Psoas muscle (tissue), 8 donors: ENCODE measurements around the gene KCNA3. TPM values are rescaled to one million over a fixed set of nuclear protein-coding genes. Genes with fewer than 3 reads are reported as not detected.

ENCODE experiments used
- ATAC-seq, 4 donors: fragments of 200-7000 bp; cut with Tn5 transposase; one replicate each; pipeline ENCODE4 v1.9.1; 2020; ENCODE audit warnings: moderate library complexity in 3 of 4, mild to moderate bottlenecking in 2 of 4
- DNase-seq, 2 donors: peaks; one replicate each; pipeline ENCODE4 v3.0.0-alpha.2; 2020
- H3K27ac ChIP-seq: fragments of 200-600 bp; one replicate; pipeline ENCODE4 v1.8.0; 2022
- H3K27me3 ChIP-seq, 3 donors: fragments of 200-600 bp in 1 of 3; one replicate each; pipeline versions ENCODE4 v1.6.1 to v1.8.0; 2013 to 2022; ENCODE audit warnings: low read length in 2 of 3, mild to moderate bottlenecking in 2 of 3, moderate library complexity in 1 of 3; ENCODE audit not compliant: insufficient read depth in 3 of 3
- H3K36me3 ChIP-seq, 2 donors: fragments of 200-600 bp in 1 of 2; one replicate each; pipeline versions ENCODE4 v1.6.1 to v1.8.0; 2013 to 2022; ENCODE audit warnings: low read depth in 1 of 2, mild to moderate bottlenecking in 1 of 2, moderate library complexity in 1 of 2; ENCODE audit not compliant: insufficient read depth in 1 of 2
- H3K4me1 ChIP-seq: fragments of 200-600 bp; one replicate; pipeline ENCODE4 v1.8.0; 2022
- H3K4me3 ChIP-seq: fragments of 200-600 bp; one replicate; pipeline ENCODE4 v1.8.0; 2022; ENCODE audit warnings: mild to moderate bottlenecking
- H3K9me3 ChIP-seq: fragments of 200-600 bp; one replicate; pipeline ENCODE4 v1.8.0; 2022
- WGBS, 3 donors: extraction: QIAGEN DNeasy Blood & Tissue Kit; methylation state at CpG; one replicate each; pipeline versions ENCODE4 v1.1.6 to v1.1.7; 2013; 5-methylcytosine and 5-hydroxymethylcytosine counted together
- intact Hi-C, 2 donors: fragments of 100-400 bp; cut with DNase I; formaldehyde crosslinking; loops; one replicate each; pipeline versions ENCODE4 v1.11.0 to v1.14.2; 2022
- polyA plus RNA-seq, 3 donors: library from polyadenylated mRNA; stranded (reverse); fragments of 200-250 nt; gene quantifications; one replicate each; pipeline ENCODE4 v1.2.3, GENCODE V29; 2013
- total RNA-seq, 4 donors: library from RNA; stranded (reverse); fragmentation: NEBNext Ultra II Directional in 2 of 4; extraction: Animal tissue kit (Norgen Biotek cat#: 25700) in 2 of 4; gene quantifications; one replicate each; pipeline versions ENCODE4 v1.2.1 to v1.2.4, GENCODE V29; 2021 to 2023
- TF ChIP-seq, protein P1 (sequence below): fragments of 200-600 bp; IDR thresholded peaks from one replicate; pipeline ENCODE4 v1.8.0; 2022; ENCODE audit warnings: antibody characterized with exemption
- donor health status: healthy with polysubstance abuse.
- donor health status: DM: no; HTN: no; CAD: no; lungs with moderate emphysema.
- donor health status: Bipolar disorder and iron deficiency.
- donor health status: healthy.
- donor health status: DM: yes; HTN: yes; CAD: no.
- donor health status: DM: no; HTN: no; CAD: no.
- donor health status: DM: no; HTN: no; CAD: no.
- donor health status: DM: yes; HTN: yes; CAD: no.

The KCNA3 gene
- total and polyA plus RNA-seq, 7 donors, result 0.08 to 0.56 (median 0.16) TPM; not detected in 4

DNA sequence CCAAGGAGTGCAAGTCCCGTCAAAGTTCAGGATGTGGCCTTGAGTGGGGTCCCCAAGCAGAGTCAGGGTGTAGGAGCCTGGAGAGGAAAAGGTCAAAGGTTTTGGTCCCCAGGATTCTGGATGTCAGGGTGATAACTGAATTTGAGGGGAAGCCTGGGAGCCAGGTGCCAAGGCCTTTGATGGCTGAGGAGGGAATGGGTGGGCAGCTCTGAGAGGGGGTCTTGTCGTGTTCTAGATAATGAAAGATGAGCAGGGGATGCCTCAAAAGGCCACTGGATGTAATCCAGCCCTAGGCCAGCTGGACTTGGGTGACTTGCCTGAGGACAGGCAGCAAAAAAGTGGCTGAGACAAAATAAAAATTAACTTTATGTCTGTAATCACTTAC is 41.1 kb downstream of the KCNA3 start:
- WGBS, 3 donors, result 54 to 66% (median 63%) methylated on average over 2 of the region's 2 CpGs
- Histone ChIP-seq H3K27me3 (no peaks in the 10 kb centered on the region), H3K4me3 (no peak overlapping the region), H3K27ac (no peak overlapping the region), H3K4me1 (no peaks in the 10 kb centered on the region), H3K9me3 (no peaks in the 10 kb centered on the region), H3K36me3 (no peaks in the 10 kb centered on the region)
- no peak for DNase-seq
- TF ChIP-seq, protein P1, sequence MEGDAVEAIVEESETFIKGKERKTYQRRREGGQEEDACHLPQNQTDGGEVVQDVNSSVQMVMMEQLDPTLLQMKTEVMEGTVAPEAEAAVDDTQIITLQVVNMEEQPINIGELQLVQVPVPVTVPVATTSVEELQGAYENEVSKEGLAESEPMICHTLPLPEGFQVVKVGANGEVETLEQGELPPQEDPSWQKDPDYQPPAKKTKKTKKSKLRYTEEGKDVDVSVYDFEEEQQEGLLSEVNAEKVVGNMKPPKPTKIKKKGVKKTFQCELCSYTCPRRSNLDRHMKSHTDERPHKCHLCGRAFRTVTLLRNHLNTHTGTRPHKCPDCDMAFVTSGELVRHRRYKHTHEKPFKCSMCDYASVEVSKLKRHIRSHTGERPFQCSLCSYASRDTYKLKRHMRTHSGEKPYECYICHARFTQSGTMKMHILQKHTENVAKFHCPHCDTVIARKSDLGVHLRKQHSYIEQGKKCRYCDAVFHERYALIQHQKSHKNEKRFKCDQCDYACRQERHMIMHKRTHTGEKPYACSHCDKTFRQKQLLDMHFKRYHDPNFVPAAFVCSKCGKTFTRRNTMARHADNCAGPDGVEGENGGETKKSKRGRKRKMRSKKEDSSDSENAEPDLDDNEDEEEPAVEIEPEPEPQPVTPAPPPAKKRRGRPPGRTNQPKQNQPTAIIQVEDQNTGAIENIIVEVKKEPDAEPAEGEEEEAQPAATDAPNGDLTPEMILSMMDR, result no peak
- intact Hi-C loops, result loop anchor here in 1 of 2 donors (5.0 kb wide), 1 partner anchor 134 kb away; no protein-coding TSS in a partner anchor
- no peak for ATAC-seq

DNA sequence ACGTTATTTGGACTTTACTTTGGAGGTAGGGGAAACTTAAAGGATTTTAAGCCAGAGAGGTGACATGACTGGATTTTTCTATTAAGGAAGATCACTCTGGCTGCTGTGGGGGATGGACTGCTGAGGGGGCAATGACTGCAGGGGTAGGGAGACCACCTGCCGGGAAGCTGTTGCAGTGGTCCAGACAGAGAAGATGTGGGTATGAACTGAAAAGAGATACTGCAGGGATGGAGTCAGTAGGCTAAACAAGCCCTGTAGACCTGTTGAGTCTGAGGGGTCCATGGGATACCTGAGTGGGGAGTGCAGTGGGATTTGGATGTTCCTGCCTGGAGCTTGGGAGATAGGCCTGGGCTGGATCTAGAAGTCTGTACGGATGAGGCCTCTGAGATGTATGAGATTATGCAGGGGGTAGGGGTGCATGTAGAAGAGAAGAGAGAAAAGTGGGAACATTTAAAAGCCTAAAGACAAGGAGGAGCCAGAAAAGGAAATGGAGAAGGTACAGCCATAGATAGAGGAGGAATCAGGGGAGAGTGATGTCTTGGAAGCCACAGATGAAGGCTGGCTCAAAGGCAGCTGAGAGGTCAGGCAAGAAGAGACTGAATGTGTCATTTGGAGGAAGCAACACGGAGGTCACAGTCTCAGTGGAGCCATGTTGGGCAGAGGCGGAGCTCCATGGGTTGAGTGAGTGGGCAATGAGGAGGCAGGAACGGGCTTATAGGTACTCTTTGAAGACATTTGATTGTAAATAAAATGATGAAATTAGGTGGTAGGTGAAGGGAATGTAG is 42.7 kb downstream of the KCNA3 start:
- H3K4me1 ChIP-seq, result no peaks in the 10 kb centered on the region
- intact Hi-C loops, result loop anchor here (2.0 to 5.0 kb wide), 2 partner anchors 135 to 151 kb away; no protein-coding TSS in a partner anchor
- no peak for DNase-seq
- WGBS, 3 donors, result 89 to 93% (median 93%) methylated on average over 6 of the region's 6 CpGs
- no peak for ATAC-seq
- no peaks in the 10 kb centered on the region for H3K9me3 ChIP-seq
- TF ChIP-seq, protein P1, result no peak
- no peak overlapping the region for H3K4me3 ChIP-seq
- no peaks in the 10 kb centered on the region for H3K36me3 ChIP-seq
- no peaks in the 10 kb centered on the region for H3K27me3 ChIP-seq
- H3K27ac ChIP-seq, result no peak overlapping the region

DNA sequence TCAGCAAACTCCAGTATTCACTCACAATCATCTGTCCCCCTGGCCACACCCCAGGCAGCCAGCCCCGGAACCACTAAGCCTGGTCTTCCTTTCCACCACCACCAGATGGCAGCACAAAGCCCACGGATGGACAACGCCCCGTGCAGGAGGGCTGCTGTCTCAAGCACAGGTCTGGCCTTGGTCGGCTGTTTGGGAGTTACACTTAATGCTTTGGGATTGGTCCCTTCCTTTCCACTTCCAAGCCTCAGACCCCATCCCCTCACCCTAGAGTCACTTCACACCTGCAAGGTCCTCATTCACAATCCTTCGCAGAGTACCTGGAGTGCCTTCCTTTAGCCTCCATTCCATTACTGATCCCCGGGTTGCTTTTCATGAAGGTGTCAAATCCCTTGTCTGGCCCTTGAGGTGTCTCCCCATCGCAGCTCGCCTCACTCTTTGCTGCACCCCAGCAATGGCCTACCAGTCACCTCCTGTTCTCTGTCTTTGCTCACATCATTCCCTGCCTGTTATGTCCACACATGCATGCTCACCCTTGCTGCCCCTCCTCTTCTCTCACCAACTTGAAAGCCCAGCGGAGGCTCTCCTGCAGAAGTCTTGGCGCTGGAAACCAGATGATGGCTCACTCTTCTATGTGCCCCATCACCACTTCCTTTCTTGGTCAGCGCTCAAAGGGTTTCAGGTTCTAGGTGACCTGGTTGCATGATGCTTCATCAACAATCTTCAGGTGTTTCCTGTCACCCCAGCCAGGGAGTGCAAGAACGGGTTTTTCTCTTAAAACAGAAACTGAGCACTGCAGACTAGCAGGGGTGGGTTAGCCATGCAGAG is 43.7 kb downstream of the KCNA3 start:
- 41 to 46% (median 44%) methylated on average over 13 of the region's 13 CpGs for WGBS, 3 donors
- Histone ChIP-seq H3K4me3 (no peak overlapping the region), H3K4me1 (no peaks in the 10 kb centered on the region), H3K27ac (no peak overlapping the region), H3K27me3 (no peaks in the 10 kb centered on the region), H3K9me3 (no peaks in the 10 kb centered on the region), H3K36me3 (no peaks in the 10 kb centered on the region)
- DNase-seq (peak; percentile 69 to 82), ATAC-seq (peak; percentile 68 to 86 (median 80))
- TF ChIP-seq, protein P1, result peak; percentile 72
- intact Hi-C loops, result loop anchor here (1.0 to 5.0 kb wide), 3 partner anchors 135 to 152 kb away; no protein-coding TSS in a partner anchor

DNA sequence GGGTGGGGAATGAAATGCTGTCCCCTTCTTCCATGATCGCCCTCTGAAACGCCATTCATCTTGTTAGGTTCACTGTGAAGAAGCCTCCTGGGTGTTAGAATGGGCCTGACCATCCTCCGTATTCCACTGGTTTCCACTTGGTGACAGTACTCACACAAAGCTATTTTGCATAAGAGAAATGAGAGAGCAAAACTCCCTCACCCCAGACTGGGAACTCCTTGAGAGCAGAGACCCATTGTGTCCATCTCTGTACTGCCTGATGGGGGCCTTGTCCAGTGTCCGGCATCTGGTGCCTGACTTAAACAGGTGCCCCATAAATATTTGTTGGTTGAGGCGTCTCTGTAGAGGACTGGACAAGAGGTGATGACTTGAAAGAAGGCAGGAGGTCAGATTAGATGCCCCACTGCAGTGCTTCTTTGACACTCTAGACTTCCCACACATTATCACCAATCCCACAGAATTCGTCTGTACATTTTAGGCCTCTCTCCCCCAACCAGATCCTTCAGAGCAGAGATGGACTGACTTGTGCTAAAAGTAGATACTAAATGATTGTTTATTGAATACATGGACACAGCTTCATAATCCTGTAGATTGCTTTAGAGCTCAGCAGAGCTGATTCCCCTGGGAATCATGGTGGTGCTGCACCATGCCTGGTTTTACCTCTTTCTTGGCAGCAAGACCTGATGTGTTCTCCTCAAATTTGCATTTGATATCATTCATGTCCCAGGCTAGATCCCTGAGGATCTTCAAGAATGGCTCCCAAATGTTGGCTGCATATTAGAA is 46.2 kb downstream of the KCNA3 start:
- H3K27me3 ChIP-seq, result no peaks in the 10 kb centered on the region
- no peak overlapping the region for H3K4me3 ChIP-seq
- H3K4me1 ChIP-seq, result no peaks in the 10 kb centered on the region
- no peak overlapping the region for H3K27ac ChIP-seq
- DNase-seq, result no peak
- intact Hi-C loops, result no loop called here
- TF ChIP-seq, protein P1, result no peak
- no peaks in the 10 kb centered on the region for H3K9me3 ChIP-seq
- WGBS, 3 donors, result 79 to 86% (median 82%) methylated on average over 6 of the region's 6 CpGs
- H3K36me3 ChIP-seq, result no peaks in the 10 kb centered on the region
- no peak for ATAC-seq
